HG03025 (cell line): Measurements from ENCODE around the gene FSCN2.

Experiments
- ATAC-seq: cut with Tn5 transposase; IDR thresholded peaks from one replicate; pipeline ENCODE4 v1.9.1; 2021; ENCODE audit warnings: mild to moderate bottlenecking, moderate library complexity; ENCODE audit not compliant: unreplicated experiment, low FRiP score

FSCN2 gene

DNA sequence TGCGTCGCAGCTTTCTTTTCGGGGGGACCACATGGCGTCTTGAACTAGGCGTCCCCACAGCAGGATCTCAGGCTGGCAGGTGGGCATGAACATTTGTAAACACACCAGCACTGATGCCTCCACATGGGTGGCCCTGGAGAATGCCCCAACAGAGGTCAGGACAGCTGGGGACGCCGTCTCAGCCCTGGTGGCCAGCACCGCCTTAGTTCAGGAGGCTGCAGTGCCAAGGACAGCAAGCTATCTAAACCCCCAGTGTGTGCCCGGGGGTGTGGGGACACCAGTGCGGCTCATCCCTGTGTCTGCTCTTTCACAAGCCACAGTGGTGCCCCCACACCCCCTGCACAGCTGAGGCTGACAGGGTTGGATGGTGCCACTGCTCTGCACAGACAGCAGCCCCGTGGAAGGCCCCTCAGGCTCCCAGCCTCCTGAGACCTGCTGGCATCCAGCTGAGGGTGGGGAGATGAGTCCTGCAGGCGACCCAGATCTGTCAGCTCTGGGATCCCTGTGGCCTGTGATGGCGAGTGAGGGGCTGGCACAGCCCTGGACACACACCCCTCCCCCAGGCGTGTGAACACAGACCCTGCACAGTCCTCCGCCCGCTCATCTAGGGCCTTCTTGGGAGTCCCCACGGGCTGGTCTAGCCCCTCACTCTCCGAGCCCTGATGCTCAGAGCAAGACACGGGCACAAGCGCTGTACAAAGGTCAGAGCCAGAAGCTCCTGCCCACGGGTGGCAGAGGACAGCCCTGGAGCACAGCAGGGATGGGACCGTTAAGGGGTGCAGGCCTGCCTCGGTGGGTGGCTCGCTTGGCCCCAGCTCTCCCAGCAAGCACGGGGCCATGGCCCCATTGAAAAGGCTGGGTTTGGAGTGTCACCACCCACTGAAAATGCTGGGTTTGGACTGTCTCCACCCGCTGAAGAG is 10.7 kb downstream of the FSCN2 start:
- ATAC-seq = no peak

DNA sequence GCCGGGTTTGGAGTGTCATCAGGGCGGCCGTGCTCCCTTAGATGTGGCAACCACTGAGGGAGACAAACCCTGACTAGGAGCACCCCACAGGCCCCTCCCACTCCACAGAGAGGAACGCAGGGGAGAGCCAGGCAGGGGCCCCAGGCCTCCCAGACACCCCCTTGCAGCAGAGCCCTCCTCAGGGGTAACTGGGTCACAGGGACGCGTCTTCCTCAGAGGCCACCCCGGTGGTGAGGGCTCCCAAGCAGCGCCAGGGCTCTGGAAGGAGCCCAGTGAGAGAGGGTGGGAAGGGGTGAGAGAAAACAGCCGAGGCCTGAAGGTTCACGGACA is 11.4 kb downstream of the FSCN2 start:
- ATAC-seq = no peak

- no peak for ATAC-seq
Observed at GRCh38 chr17:81539961-81540675, 11.9 kb downstream of the FSCN2 start.

DNA sequence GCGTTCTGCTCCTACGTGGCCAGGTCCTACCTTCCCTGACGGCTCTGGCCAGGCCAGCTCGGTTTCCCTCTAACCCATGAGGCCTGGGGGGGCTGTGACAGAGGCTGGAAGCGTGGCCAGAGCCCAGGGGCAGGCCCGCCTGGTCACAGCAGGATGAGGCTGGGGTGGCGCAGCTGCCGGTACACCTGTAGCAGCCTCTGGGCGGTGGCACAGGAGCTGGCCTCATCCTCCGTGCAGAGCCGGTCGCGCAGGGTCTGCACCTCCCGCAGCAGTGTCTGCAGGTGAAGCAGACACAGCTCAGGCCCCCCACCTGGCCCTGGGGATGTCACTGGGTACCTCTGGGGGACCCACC is 12.5 kb downstream of the FSCN2 start:
- ATAC-seq = no peak

- ATAC-seq = no peak
Observed at GRCh38 chr17:81541123-81541522, 12.9 kb downstream of the FSCN2 start.

DNA sequence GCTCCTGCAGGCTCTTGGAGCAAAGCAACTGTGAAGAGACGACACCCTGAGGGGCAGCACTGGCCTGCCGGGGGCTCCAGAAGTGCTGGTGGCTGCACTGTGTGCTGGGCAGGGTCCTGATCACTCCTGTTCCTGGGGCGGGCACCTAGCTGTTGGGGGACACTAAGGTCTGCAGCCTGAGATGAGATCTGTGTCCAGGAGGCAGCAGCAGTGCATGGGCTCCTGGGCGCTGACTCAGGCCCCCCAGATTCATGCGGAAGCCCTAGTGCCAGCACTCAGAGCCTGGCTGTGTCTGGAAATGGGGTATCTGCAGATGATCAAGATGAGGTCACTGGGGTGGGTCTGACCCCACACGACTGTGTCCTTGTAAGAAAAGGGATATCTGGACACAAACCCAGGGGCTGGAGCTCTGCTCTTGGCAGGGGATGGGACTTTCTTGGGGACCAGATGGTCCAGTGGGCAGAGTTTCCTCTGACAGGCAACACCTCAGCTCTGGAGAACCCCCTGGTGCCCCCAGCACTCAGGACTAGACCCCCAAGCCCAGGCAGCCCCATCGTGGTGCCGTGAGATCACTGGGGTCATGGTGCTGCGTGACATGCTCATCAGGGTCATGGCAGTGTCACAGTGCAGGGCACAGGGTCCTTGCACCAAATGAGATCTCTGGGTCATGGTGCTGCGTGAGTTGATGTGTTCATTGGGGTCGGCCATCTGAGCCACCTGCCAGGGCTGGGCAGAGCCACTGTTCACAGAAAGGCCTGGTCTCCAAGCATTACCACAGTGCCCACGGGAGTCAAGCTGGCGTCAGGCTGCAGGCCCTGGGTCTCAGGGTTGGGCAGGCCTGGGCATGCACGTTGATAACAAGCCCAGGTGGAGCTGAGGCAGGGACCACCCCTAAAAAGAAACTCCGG is 14.5 kb downstream of the FSCN2 start:
- ATAC-seq = no peak

GRCh38 chr17:81543339-81543675 is 15.1 kb downstream of the FSCN2 start:
- no peak for ATAC-seq

DNA sequence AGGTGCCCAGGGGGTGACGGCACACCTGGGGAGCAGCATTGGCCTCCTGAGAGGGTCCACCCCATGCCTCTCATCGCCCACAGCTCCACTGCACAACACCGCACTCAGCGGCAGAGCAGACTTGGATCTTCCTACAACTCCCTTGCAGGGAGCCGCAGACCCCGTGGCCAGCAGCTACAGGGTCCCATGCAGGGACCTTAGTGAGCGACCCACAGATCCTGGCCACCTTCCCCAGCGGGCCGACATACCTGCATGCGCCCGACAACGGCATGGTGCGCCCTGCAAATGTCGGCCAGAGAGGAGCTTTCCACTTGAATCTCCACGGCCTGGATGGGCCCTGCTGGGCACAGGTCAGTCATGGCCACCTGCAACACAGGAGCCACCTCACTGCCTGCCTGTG is 15.6 kb downstream of the FSCN2 start:
- ATAC-seq = no peak

DNA sequence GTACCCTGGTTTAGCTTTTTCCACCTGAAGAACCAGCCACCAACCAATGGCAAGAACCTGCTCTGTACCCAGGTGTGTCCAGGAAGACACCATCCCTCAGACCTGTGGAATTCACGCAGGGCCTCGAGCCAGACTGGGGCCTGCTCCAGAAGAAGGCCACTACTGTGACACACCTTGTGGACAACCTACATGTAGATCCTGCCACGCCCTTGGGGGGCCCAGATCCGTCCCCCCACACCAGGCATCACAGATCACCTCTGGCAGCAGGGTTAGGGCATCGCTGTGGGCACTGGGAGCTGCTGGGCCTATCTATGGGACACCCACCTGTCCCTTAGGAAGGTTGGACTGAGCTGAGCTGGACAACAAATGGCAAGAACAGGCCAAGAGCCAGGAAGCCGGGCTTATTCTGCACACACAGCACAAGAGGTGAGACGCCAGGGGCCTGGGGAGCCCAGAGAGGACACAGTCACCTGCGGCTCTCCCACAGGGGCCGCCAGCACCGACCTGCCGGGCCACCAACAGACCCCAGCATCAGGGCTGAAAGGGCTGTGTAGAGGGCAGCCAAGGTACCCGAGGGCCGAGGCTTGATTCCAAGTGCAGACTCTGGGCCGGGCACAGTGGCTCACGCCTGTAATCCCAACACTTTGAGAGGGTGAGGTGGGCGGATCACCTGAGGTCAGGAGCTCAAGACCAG is 16.3 kb downstream of the FSCN2 start:
- ATAC-seq = no peak

DNA sequence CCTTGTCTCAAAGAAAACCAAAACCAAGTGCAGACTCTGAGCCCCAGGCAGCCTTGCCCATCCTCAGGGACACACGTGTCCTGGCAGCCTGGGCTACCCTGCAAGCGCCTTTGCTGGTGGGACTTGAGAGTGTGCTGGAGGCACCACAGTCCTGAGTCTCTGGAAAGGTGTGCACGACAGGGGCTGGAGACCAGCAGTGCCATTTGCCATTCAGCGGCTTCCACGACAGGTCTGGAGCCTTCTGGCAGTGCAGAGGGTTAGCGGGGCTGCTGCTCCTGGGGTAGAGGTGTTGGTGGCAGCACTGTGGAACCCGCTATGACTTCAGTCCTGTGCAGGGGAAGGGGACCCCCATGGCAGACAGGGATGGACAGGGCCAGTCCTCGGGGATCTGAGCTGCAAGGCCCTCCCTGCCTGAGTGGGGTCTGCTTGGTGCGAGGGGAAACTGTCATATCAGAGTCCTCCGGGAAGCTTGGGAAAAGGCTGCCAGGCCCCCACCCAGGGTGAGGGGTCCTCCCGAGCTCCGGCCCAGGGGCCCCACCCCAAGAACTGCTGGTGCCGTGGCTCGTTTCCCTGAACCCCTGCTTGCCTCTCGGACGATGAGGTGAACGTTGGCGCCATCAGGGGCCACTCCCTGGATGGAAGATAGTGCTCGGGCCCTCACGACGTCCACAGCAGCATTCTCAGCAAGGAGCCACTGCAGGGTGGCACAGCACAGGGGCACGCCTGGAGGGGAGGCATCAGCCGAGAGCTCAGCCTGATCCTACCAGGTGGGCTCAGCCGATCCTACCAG is 17.2 kb downstream of the FSCN2 start:
- ATAC-seq = no peak

- no peak for ATAC-seq
Observed at GRCh38 chr17:81546906-81547613, 18.9 kb downstream of the FSCN2 start.

- no peak for ATAC-seq
Observed at GRCh38 chr17:81547614-81547982, 19.4 kb downstream of the FSCN2 start.

- no peak for ATAC-seq
Observed at GRCh38 chr17:81549031-81549557, 20.9 kb downstream of the FSCN2 start.

- ATAC-seq = no peak
Observed at GRCh38 chr17:81549826-81550225, 21.6 kb downstream of the FSCN2 start.

GRCh38 chr17:81550285-81550684 is 22.1 kb downstream of the FSCN2 start:
- ATAC-seq = no peak

DNA sequence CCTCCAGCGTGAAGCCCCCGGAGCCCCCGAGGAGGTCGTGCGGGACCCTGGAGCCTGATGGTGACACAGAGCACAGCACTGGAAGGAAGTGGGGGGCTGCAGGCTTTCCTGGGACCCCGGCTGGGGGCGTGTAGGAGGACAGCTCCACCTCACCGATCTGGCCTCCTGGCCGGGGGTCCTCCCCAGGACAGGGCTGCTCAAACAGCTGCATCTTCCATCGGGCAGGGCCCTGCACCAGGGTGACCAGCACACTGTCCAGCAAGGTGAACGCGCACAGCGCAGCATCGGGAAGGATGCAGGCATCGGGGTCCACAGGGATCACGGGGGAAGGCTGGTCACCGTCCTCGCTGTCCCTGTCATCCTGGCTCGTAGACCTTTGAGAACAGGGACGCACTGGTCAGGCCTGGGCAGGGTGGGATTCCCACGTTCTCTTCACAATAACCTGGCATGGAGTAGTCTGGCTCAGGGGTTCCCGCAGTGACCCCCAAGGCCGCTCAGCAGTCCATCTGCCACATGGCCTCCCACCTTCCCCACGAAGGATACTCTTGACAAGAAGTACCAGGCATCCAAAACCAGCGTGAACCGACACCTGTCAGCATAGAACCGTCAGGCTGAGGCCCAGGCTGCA is 22.8 kb downstream of the FSCN2 start:
- no peak for ATAC-seq

DNA sequence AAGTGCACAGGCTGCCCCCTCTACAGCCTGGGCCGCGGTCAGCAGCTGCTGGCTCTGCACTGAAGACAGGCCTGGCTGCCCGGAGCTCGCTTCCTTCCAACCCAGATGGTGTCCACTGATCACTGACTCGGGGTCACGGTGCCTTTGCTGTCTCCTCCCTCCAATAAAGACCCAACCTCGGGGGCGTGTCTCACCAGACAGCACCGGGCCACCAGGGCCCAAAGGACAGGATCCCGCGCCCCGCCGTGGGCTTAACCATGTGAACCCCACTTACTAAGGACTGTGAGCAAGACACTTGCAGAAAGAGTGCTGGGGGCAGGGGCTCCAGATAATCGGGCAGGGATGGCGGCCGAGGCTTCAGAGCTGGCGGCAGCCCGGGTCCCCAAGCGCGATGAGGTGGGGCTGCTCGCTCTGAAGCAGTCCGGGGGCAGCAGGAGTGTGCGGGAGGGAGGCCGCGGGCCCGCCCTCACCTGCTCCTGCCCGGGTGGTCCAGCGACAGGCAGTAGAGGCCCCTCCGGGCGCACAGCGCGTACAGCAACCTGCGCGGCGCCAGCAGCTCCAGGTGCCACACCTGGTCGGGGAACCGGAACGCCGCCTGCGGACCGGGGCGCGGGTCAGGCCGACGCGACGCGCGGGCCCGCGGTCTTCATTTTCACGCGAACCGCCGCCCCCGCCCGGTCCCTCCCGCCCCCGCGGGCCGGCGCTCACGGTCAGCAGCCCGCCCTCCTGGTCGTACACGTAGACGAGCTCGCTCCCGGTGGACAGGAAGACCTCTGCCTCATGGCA is 23.5 kb downstream of the FSCN2 start:
- no peak for ATAC-seq
